ENCODE results near the gene SREK1IP1. TPM values are rescaled to one million over a fixed set of nuclear protein-coding genes. Genes with fewer than 3 reads are reported as not detected.

Gene SREK1IP1
- total RNA-seq, 1 donor = 12.5 TPM

DNA sequence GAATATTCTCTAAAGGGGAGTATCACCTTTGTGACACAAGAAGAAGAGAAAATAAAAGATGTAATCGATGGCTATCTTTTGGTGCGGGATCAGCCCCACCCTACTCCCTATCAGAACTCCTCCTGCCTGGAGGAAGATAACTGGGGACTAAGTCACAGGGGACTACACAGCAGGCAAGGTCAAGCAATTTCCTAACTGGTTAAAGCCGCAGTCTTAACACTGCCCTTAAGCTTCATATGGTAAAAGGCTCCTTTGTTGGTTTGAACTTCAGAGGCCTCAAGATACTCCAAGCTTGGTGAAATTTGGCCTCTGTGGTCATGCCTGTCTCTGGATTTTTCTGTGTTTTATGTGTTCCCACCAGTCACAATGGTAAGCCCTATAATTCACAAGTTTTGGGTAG lies 79.5 kb downstream of the SREK1IP1 start:
- no peak for TF ChIP-seq CTCF (IDR thresholded peaks at IDR 0.05; ENCODE audit: insufficient read depth, low read depth, low read length)
- DNase-seq (ENCODE audit: low read depth) = no peak
- no peak overlapping the region for H3K4me3 ChIP-seq (ENCODE audit: low read depth, low read length)

DNA sequence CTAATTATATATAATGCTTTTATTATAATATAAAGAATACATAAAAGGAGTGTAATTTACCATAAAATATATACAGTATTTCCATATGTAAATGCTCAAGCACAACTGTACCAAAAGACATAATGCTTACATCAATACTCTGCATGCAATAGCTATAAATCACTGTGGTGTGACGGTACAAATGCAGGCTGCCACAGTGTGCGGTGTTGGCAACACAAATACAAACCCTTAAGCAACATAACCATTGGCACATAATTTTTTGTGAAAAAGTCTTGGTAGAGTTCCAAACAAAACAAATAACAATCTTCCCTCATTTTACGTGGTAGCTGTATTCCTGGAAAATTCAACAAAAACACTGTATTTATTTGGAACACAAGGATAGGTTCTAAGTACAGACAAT lies 80.1 kb downstream of the SREK1IP1 start:
- no peak for DNase-seq (ENCODE audit: low read depth)
- no peak overlapping the region for H3K4me3 ChIP-seq (ENCODE audit: low read depth, low read length)
- TF ChIP-seq CTCF (IDR thresholded peaks at IDR 0.05; ENCODE audit: insufficient read depth, low read depth, low read length) = no peak

DNA sequence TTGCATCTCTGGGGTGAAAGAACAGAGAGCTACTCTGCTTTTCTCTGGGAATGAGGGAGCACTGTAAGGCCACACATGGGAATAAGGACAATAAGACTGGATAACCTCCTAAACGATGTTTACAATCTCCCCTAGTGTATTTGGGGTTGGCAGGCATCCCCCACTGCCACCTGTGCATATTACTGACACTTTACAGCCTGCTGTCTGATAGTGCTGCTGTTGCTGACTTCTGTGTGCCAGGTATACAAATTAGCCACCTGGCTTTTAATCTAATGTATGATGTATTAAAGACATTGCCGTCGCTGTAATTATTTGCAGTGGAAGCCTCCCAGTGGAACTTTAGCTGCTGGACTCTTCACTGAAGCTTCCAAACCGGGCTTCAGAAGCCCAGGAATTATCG lies 82.6 kb downstream of the SREK1IP1 start:
- no peak for TF ChIP-seq CTCF (IDR thresholded peaks at IDR 0.05; ENCODE audit: insufficient read depth, low read depth, low read length)
- DNase-seq (ENCODE audit: low read depth) = no peak
- no peak overlapping the region for H3K4me3 ChIP-seq (ENCODE audit: low read depth, low read length)

GRCh38 chr5:64682608-64683007 lies 85.9 kb downstream of the SREK1IP1 start:
- DNase-seq (ENCODE audit: low read depth) = no peak
- H3K4me3 ChIP-seq (ENCODE audit: low read depth, low read length) = no peak overlapping the region
- no peak for TF ChIP-seq CTCF (IDR thresholded peaks at IDR 0.05; ENCODE audit: insufficient read depth, low read depth, low read length)

DNA sequence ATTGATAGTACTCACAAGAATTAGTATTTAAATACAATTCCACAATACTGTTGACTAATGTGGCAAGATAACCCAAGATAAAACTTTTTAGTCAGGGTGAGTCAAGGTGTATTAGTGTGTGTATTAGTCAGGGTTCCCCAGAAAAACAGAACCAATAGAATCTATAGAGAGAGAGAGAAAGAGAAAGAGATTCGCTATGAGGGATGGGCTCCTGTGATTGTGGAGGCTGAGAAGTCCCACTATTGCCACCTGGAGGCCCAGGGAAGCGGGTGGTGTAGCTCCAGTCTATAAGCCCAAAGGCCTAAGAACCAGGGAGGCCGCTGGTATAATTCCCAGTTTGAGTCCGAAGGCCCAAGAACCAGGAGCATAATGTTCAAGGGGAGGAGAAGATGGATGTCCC lies 88.2 kb downstream of the SREK1IP1 start:
- DNase-seq (ENCODE audit: low read depth) = peak; percentile 5
- H3K4me3 ChIP-seq (ENCODE audit: low read depth, low read length) = no peak overlapping the region
- TF ChIP-seq CTCF (IDR thresholded peaks at IDR 0.05; ENCODE audit: insufficient read depth, low read depth, low read length) = peak; percentile 43

GRCh38 chr5:64678374-64678773 lies 90.1 kb downstream of the SREK1IP1 start:
- no peak for DNase-seq (ENCODE audit: low read depth)
- TF ChIP-seq CTCF (IDR thresholded peaks at IDR 0.05; ENCODE audit: insufficient read depth, low read depth, low read length) = no peak
- H3K4me3 ChIP-seq (ENCODE audit: low read depth, low read length) = no peak overlapping the region

- no peak for TF ChIP-seq CTCF (IDR thresholded peaks at IDR 0.05; ENCODE audit: insufficient read depth, low read depth, low read length)
- no peak overlapping the region for H3K4me3 ChIP-seq (ENCODE audit: low read depth, low read length)
- no peak for DNase-seq (ENCODE audit: low read depth)
These were observed 96.8 kb downstream of the SREK1IP1 start for GRCh38 chr5:64671678-64672077.

All from fibroblast of villous mesenchyme (primary cell).